HEK293T (cell line): ENCODE results near the gene FAM47E.

ENCODE experiments used
- ARNT ChIP-seq: fragments of 450-650 bp; IDR thresholded peaks from 2 replicates; pipeline ENCODE4 v1.6.1; 2017; ENCODE audit warnings: mild to moderate bottlenecking
- BHLHE40 ChIP-seq: fragments of 450-650 bp; IDR thresholded peaks from 2 replicates; pipeline ENCODE4 v1.6.1; 2016; ENCODE audit warnings: mild to moderate bottlenecking, moderate library complexity, borderline replicate concordance
- ELF4 ChIP-seq: fragments of 450-650 bp; IDR thresholded peaks from 2 replicates; pipeline ENCODE4 v1.6.1; 2017; ENCODE audit warnings: antibody characterized with exemption
- FOXA1 ChIP-seq: fragments of 450-650 bp; IDR thresholded peaks from 2 replicates; pipeline ENCODE4 v1.6.1; 2016; ENCODE audit warnings: mild to moderate bottlenecking
- HDGF ChIP-seq: fragments of 450-650 bp; IDR thresholded peaks from 2 replicates; pipeline ENCODE4 v1.6.1; 2017; ENCODE audit warnings: antibody characterized with exemption, borderline replicate concordance
- LEF1 ChIP-seq: fragments of 450-650 bp; IDR thresholded peaks from 2 replicates; pipeline ENCODE4 v1.6.1; 2017; ENCODE audit warnings: mild to moderate bottlenecking, borderline replicate concordance
- PKNOX1 ChIP-seq: fragments of 450-650 bp; IDR thresholded peaks from 2 replicates; pipeline ENCODE4 v1.6.1; 2016
- SUZ12 ChIP-seq: fragments of 450-650 bp; IDR thresholded peaks from 2 replicates; pipeline ENCODE4 v1.6.1; 2016; ENCODE audit warnings: mild to moderate bottlenecking
- TARDBP ChIP-seq: fragments of 450-650 bp; IDR thresholded peaks from 2 replicates; pipeline ENCODE4 v1.6.1; 2016

- TF ChIP-seq SUZ12 (no peak), LEF1 (no peak), BHLHE40 (no peak), ELF4 (no peak), HDGF (no peak), ARNT (no peak), PKNOX1 (no peak), TARDBP (no peak), FOXA1 (no peak)
Observed at GRCh38 chr4:76307660-76308014, 56.1 kb downstream of the FAM47E start.
